CD14-positive monocyte (primary cell): ENCODE data around the gene MORC4. TPM values are rescaled to one million over a fixed set of nuclear protein-coding genes. Genes with fewer than 3 reads are reported as not detected.

Source experiments
- DNase-seq, 3 donors: peaks; one replicate each; pipeline ENCODE4 v3.0.0-alpha.2; 2011 to 2022
- H2AFZ ChIP-seq: 2 replicates; pipeline ENCODE4 v1.6.0; 2012; ENCODE audit warnings: mild to moderate bottlenecking, low read depth, low read length, inconsistent platforms; ENCODE audit not compliant: insufficient read depth, poor library complexity, severe bottlenecking
- H3K27ac ChIP-seq, 2 donors: 1 replicate in 1 of 2; 2 replicates in 1 of 2; pipeline ENCODE4 v1.5.1; 2012 to 2013; ENCODE audit warnings: low read length in 2 of 2, control low read depth in 1 of 2, inconsistent platforms in 1 of 2, low read depth in 1 of 2, mild to moderate bottlenecking in 1 of 2
- H3K27me3 ChIP-seq, 2 donors: one replicate each; pipeline versions ENCODE4 v1.6.0 to v1.6.1; 2011 to 2013; ENCODE audit warnings: low read length in 2 of 2; ENCODE audit not compliant: control insufficient read depth in 2 of 2, insufficient read depth in 2 of 2
- H3K36me3 ChIP-seq, 2 donors: replicated peaks in 1 of 2; 1 replicate in 1 of 2; 2 replicates in 1 of 2; pipeline versions ENCODE4 v1.5.1 to v1.6.1; 2012 to 2013; ENCODE audit warnings: low read length in 2 of 2, control low read depth in 1 of 2, inconsistent platforms in 1 of 2, mild to moderate bottlenecking in 1 of 2; ENCODE audit not compliant: insufficient read depth in 2 of 2, control insufficient read depth in 1 of 2
- H3K4me1 ChIP-seq, 2 donors: 1 replicate in 1 of 2; 2 replicates in 1 of 2; pipeline versions ENCODE4 v1.5.1 to v1.6.1; 2012 to 2013; ENCODE audit warnings: low read length in 2 of 2, control low read depth in 1 of 2, inconsistent platforms in 1 of 2, mild to moderate bottlenecking in 1 of 2, moderate library complexity in 1 of 2; ENCODE audit not compliant: insufficient read depth in 2 of 2, control insufficient read depth in 1 of 2
- H3K4me2 ChIP-seq: replicated peaks from 2 replicates; pipeline ENCODE3; 2012; ENCODE audit warnings: low read length, moderate library complexity, mild to moderate bottlenecking; ENCODE audit not compliant: poor library complexity, severe bottlenecking; ENCODE audit errors: extremely low read depth
- H3K4me3 ChIP-seq, 3 experiments: fragments of 200-600 bp in 1 of 3; sonication (generic) in 1 of 3; replicated peaks in 1 of 3; 1 replicate in 2 of 3; 2 replicates in 1 of 3; pipeline ENCODE4 v1.5.1; 2011 to 2013; ENCODE audit warnings: low read length in 3 of 3, mild to moderate bottlenecking in 3 of 3, control low read depth in 2 of 3, low read depth in 2 of 3, inconsistent platforms in 1 of 3, moderate library complexity in 1 of 3
- H3K79me2 ChIP-seq: 2 replicates; pipeline ENCODE4 v1.6.0; 2012; ENCODE audit warnings: mild to moderate bottlenecking, control low read depth, inconsistent platforms, low read length, moderate library complexity; ENCODE audit not compliant: insufficient read depth
- H3K9ac ChIP-seq: 2 replicates; pipeline ENCODE4 v1.6.0; 2017; ENCODE audit warnings: low read length, mild to moderate bottlenecking; ENCODE audit not compliant: insufficient read depth, poor library complexity, severe bottlenecking
- H3K9me3 ChIP-seq, 2 donors: replicated peaks in 1 of 2; 1 replicate in 1 of 2; 2 replicates in 1 of 2; pipeline versions ENCODE4 v1.5.1 to v1.6.1; 2012 to 2013; ENCODE audit warnings: low read length in 2 of 2, control low read depth in 1 of 2; ENCODE audit not compliant: control insufficient read depth in 1 of 2, insufficient read depth in 1 of 2
- H4K20me1 ChIP-seq: 2 replicates; pipeline ENCODE4 v1.6.0; 2012; ENCODE audit warnings: mild to moderate bottlenecking, low read length, control low read depth, moderate library complexity; ENCODE audit not compliant: insufficient read depth
- H3K27ac Mint-ChIP-seq, 7 donors: one replicate each; pipeline ENCODE4 v1.8.0; 2020; ENCODE audit warnings: mild to moderate bottlenecking in 7 of 7, mixed read lengths in 7 of 7, moderate library complexity in 6 of 7, inconsistent platforms in 2 of 7
- H3K27me3 Mint-ChIP-seq, 3 donors: one replicate each; pipeline ENCODE4 v1.8.0; 2021 to 2022; ENCODE audit warnings: low read depth in 3 of 3, mild to moderate bottlenecking in 3 of 3, mixed read lengths in 3 of 3, moderate library complexity in 3 of 3, inconsistent platforms in 1 of 3
- H3K36me3 Mint-ChIP-seq, 2 donors: one replicate each; pipeline ENCODE4 v1.8.0; 2020; ENCODE audit warnings: mixed read lengths in 2 of 2, inconsistent platforms in 1 of 2, mild to moderate bottlenecking in 1 of 2
- H3K4me1 Mint-ChIP-seq: one replicate; pipeline ENCODE4 v1.8.0; 2020; ENCODE audit warnings: mild to moderate bottlenecking, mixed read lengths
- H3K4me3 Mint-ChIP-seq, 2 donors: one replicate each; pipeline ENCODE4 v1.8.0; 2020; ENCODE audit warnings: mild to moderate bottlenecking in 2 of 2, mixed read lengths in 2 of 2, moderate library complexity in 1 of 2
- H3K9me3 Mint-ChIP-seq, 7 donors: one replicate each; pipeline ENCODE4 v1.8.0; 2020 to 2022; ENCODE audit warnings: mixed read lengths in 7 of 7, mild to moderate bottlenecking in 6 of 7, moderate library complexity in 6 of 7, inconsistent platforms in 2 of 7
- CTCF ChIP-seq: fragments of 200-600 bp; IDR thresholded peaks from one replicate; pipeline ENCODE4 v1.8.0; 2022; ENCODE audit warnings: antibody characterized with exemption, mild to moderate bottlenecking
- WGBS: methylation state at CpG from one replicate; pipeline ENCODE4 v1.1.5; 2013; ENCODE audit warnings: missing lambda C conversion rate; ENCODE audit not compliant: insufficient coverage; 5-methylcytosine and 5-hydroxymethylcytosine counted together
- intact Hi-C, 2 donors: fragments of 100-400 bp; cut with micrococcal nuclease; formaldehyde crosslinking; loops; one replicate each; pipeline versions ENCODE4 v1.15.0 to v1.15.1; 2023
- polyA plus RNA-seq, 3 donors: library from polyadenylated mRNA; depleted of rRNA in 1 of 3; unstranded in 2 of 3; stranded (reverse) in 1 of 3; fragments of 300-500 nt in 2 of 3; fragments of >200 nt in 1 of 3; fragmentation: Illumina TruSeq in 2 of 3; gene quantifications; 1 replicate in 2 of 3; 2 replicates in 1 of 3; pipeline ENCODE4 v1.2.3, GENCODE V29; 2012 to 2021

MORC4 gene
- polyA plus RNA-seq, 3 donors: 0.06 to 0.23 (median 0.10) TPM

GRCh38 chrX:106932492-106932923 is 67.5 kb downstream of the MORC4 start:
- WGBS: no CpG with 5 or more reads among the region's 4 CpGs
- H3K4me2 ChIP-seq: no peak overlapping the region
- no peak overlapping the region for H3K4me3 ChIP-seq
- no peaks in the 10 kb centered on the region for H3K9me3 ChIP-seq
- H3K27me3 ChIP-seq: no peaks in the 10 kb centered on the region
- no peak overlapping the region for H3K9ac ChIP-seq
- no peaks in the 10 kb centered on the region for H4K20me1 ChIP-seq
- intact Hi-C loops: no loop called here
- H3K4me1 ChIP-seq: no peaks in the 10 kb centered on the region
- Mint-ChIP-seq H3K27ac (no peak overlapping the region), H3K4me1 (peaks cover 2% of the 10 kb centered on the region), H3K9me3 (no peaks in the 10 kb centered on the region), H3K36me3 (no peaks in the 10 kb centered on the region), H3K27me3 (peaks cover 0 to 3% (median 2%) of the 10 kb centered on the region in 3 donors), H3K4me3 (no peak overlapping the region)
- H3K36me3 ChIP-seq: no peaks in the 10 kb centered on the region
- no peak for TF ChIP-seq CTCF
- H2AFZ ChIP-seq: no peak overlapping the region
- no peak overlapping the region for H3K27ac ChIP-seq
- H3K79me2 ChIP-seq: no peaks in the 10 kb centered on the region
- DNase-seq: no peak

GRCh38 chrX:106931831-106932491 is 68.1 kb downstream of the MORC4 start:
- Histone ChIP-seq H2AFZ (no peak overlapping the region), H3K4me3 (no peak overlapping the region), H4K20me1 (no peaks in the 10 kb centered on the region), H3K4me2 (no peak overlapping the region), H3K27me3 (no peaks in the 10 kb centered on the region), H3K4me1 (no peaks in the 10 kb centered on the region), H3K27ac (no peak overlapping the region), H3K79me2 (no peaks in the 10 kb centered on the region), H3K9me3 (no peaks in the 10 kb centered on the region), H3K9ac (no peak overlapping the region), H3K36me3 (no peaks in the 10 kb centered on the region)
- no peak overlapping the region for H3K27ac Mint-ChIP-seq
- intact Hi-C loops: no loop called here
- no CpG with 5 or more reads among the region's 3 CpGs for WGBS
- no peak for TF ChIP-seq CTCF
- peaks cover 0 to 3% (median 2%) of the 10 kb centered on the region in 3 donors for H3K27me3 Mint-ChIP-seq
- DNase-seq: no peak
- H3K9me3 Mint-ChIP-seq: no peaks in the 10 kb centered on the region
- no peak overlapping the region for H3K4me3 Mint-ChIP-seq
- no peaks in the 10 kb centered on the region for H3K36me3 Mint-ChIP-seq
- peaks cover 2% of the 10 kb centered on the region for H3K4me1 Mint-ChIP-seq
